Stimulated activated CD8-positive, alpha-beta memory T cell treated with anti-CD3 and anti-CD28 coated beads, Interleukin-2, amount 100 ng/mL, for 1 hour (primary cell): ENCODE results near the gene MAD1L1.

Source experiments
- DNase-seq, 2 donors: peaks; one replicate each; pipeline ENCODE4 v3.0.0-alpha.2; 2020; ENCODE audit warnings: low read depth in 2 of 2

Gene MAD1L1

DNA sequence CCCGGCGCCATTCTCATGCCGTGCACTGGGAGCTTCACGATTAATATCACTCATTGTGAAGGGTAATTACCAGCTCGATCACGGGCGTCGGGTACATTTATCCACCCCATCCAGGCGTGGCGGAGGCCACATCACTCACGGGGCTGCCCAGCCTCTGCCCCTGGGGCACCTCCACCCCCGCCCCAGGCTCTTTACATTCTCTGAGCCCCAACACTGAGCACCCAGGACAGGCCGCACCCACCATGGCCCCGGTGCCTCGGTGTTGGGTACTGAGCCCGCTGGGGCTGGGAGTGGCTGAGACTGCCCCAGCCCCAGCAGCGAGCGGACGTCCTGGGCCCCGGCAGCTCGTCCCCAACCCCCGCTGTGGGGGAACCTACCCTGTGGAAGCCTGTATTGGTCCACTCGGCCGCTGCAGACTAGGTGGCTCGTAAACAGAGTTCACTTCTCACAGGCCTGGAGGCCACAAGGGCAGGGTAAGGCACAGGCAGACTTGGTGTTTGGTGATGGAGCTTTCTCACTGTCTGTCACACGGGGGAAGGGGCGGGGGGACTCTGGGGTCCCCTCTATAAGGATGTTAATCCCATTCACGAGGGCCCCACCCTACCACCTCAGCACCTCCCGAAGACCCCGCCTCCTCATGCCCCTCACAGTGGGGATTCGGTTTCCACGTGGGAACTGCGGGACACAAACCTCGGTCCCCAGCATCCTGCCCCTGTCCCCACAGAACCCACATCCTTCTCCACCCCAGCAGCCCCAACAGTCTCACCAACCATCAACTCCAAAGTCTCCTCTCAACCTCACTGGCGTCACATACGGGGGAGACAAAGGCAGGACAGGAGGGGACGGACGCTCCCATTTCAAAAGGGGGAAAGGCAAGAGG is 378.5 kb downstream of the MAD1L1 start:
- DNase-seq = no peak

DNA sequence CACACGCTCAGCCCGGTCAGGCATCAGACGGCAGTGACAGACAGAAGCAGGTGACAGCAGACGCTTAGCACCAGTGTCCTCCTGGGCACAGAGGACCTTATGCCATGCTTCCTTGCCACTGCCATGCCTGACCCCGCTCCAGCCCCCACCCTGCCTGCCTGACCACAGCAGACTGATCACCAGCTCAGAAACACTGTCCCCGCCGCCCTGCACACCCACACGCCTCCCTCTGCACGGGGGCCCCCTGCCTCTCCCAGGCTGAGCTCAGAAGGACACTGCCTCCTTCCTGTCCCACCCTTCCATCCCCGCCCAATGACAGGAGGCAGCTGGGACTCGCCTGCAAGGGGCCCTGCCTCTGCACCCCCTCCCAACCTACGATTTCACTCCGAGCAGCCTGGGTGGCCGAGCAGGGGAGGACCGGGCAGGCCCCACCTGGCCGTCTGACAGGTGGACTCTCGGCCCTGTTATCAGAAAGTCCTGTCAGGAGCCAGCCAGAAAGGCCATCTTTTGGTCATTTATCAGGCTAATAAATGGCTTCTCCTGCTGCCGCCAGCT is 379.2 kb downstream of the MAD1L1 start:
- no peak for DNase-seq

DNA sequence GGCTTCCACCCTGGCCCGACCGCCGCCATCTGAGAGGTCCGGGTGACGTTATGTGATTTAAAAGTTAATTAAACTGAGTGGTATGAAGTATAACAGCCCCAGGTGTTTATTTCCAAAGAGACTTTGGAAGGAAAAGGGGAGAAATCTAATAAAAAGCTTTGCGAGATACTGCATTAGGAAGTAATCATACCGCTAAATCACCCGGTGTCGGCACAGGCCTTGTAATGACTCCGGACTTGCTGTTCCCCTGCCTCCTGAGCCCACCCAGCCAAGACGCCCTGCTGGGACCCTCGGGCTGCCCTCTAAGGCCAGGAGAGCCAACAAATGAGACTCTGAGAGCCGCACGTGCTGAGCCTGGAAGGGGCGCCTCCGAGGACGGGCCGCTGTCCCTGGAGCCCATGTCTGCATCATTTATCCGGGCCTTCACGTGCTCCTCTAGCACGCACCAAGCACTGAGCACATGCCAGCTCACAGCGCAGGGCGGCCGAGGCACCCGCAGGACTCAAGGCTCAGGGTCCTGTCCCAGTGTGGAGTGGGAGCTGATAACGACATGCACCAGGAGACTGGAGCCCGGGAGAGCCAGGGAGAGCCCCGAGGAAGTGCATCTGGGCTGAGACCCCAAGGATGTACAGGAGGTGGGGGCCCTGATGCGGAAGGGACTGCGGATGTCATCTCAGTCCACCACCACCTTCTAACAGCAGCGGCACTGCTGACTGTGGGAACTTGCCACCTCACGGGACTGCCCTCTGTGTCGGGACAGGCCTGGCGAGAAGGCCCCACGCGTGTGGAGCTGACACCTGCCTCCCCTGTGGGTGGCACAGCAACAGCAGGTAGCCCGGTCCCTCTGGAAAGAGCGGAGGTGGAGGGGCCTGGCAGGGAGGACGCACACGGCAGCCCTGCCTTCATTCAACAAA is 380.0 kb downstream of the MAD1L1 start:
- DNase-seq = no peak

DNA sequence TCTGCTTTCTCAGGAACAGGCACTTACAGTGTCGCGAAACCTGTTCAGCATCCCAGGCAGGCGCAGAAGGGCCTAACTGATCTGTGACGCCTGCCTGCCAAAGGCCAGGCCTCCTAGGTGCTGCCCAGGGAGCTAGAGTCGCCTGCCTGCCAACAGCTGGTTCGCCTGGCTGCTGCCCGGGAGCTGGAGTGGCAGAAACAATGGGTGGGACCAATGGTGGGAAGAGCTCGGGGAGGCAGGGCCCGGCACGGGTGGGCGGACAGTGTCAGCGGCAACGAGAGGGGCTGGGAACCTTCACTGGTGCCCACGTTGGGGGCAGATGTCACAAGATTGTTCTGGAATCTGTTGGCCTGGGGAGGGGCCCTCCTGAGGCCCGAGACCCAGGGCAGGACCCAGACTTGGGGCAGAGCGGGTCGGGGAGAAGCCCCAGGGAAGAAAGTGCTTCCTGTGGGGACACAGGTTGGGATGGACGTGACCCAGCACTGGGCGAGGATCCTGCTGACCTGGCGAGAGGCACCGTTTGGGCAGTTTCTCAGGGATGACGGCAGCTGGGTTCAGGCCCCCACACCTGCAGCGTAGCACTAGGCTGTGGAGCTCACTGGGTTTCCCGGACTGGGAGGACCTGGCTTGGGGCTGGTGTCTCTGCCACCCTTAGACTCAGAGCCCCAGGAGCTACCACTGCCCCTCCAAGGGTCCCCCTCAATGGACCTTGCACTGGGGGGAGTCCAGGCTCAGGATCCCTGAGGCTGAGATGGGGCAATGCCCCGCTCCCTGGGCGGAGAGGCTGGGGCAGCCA is 380.8 kb downstream of the MAD1L1 start:
- DNase-seq = no peak

DNA sequence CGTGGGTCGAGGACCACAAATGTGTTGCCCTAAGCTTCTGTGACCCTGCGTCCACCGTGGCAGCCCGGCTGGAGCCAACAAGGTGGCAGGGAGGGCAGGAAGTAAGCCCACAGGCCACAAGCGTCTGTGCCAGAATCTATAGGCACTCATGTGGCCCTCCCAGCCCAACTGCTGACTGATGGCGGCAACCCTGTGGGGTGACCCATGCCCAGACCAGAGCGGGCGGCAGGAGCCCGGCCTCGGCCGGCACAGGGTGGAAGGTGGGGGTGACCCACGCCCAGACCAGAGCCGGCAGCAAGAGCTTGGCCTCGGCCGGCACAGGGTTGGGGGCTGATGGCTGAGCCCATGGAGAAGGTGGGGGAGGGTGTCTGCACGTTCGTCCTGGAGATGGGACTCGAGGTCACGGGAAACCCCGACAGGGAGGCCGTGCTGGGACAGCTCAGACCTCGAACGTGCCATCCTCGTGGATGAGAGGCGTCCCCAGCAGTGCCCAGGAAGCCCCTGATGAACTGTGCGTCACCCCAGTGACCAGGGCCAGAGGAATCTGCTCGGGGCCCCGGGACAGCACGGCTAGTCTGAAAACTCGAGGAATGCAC is 381.7 kb downstream of the MAD1L1 start:
- no peak for DNase-seq

DNA sequence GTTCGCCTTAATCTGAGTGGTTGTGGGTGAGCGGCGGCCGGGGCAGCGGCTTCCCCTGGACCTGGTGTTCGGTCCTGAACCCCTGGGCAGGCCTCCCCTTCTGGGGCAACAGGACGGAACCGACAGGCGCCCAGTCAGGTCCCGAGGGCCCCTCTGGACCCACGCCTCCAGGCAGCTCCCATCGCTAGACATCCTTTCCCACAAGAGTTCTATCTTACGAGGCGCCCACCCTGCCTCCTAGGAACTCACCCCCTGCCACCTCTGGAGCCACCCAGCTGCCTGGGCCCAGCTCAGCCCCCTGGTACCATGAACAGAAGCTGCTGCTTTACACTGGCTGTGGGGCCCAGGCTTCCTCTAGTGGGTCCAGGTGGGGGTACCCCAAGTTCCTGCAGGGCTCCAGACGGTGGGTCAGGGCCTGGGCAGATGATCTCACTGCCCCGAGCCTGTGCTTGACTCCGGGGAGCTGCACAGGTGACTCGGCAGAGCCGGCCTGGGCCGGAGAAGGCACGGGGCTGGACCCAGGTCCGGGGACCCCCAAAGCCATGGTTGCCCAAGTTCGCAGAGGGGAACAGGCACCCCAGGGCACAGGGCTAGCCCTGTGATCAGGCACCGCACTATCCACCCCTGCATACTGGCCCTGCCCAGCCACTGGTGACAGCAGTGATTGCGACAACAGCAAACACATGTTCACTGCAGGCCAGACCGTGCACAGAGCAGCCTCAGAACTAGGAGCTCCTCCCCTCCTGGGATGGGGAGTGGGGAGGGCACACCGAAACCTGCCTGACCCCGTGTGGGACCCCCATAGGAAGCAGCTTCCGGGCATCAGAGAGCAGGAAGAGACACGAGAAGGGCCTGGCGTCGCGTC is 382.4 kb downstream of the MAD1L1 start:
- DNase-seq = no peak

DNA sequence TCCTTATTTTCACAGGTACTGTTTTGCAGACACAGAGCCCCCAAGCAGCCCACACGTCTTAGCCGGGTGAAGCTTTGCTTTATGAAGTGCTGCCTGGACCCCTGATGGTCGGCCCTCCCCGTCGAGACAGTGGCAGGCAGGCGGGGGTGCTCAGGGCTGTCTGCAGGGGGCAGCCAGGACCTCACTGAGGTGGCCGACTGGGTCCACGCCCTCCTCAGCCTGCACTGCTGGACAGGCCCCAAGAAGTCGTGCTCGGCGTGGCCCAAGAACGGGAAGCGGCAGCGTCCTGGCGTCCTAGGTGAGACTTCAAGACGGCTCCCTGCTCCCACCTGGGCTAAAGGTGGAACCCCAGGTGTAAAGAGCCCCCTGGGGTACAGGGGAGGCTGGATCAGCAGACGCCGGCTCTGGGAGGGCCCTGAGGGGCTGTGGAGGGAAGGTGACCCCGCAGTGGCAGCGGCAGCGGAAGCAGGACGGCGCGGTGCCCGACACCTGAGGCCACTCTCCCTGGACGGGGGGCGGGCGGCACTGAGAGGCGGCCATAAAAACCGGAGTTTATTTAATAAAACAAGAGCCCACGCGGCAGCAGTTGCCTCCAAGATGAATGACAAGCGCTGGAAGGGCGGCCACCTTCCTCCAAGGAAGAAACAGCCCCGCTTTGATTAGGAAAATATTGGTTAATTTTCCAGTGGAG is 383.2 kb downstream of the MAD1L1 start:
- DNase-seq = no peak

DNA sequence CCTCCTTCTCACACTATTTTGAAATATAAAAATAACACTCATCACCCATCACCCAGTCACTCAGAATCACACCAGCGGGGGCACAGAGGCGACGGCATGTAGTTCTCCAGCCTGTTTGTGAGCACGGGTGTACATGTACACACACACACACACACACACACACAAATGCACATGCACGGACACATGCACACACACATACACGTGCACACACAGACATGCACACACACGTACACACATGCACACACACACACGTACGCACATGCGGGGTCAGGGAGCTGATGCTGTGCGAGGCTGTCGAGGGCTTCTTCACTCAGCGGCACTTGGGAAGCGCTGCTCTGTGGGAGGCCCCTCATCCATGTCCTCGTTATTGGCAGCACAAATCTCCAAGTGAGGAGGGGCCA is 383.8 kb downstream of the MAD1L1 start:
- no peak for DNase-seq

DNA sequence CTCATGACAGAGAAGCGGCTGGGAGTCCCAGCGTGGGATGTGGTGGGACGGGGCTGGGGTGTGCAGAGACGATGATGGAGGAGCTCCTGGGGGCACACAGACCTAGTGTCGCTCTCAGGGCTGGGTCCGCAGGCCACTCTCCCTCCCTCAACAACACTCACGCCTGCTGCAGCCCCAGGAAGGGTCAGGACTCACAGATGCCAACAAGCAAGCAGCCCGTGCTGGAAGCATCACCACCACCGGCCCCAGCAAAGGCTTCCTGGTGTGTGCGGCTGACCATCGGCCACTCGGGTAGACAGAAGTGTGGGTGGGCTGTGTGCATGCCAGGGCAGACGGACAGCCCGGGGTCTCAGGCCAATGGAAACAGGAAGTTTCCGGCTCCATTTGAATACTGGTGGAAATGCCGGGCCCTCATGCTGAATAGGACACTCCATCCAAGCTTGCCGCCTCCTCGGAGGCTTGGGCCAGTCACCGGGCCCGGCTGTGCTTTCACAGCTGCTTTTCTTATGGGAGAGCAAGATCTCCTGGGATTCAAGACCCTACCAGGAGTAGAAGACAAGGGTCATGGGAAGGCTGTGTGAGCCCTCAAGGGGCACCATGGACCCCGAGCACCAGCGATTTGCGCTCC is 384.6 kb downstream of the MAD1L1 start:
- no peak for DNase-seq

DNA sequence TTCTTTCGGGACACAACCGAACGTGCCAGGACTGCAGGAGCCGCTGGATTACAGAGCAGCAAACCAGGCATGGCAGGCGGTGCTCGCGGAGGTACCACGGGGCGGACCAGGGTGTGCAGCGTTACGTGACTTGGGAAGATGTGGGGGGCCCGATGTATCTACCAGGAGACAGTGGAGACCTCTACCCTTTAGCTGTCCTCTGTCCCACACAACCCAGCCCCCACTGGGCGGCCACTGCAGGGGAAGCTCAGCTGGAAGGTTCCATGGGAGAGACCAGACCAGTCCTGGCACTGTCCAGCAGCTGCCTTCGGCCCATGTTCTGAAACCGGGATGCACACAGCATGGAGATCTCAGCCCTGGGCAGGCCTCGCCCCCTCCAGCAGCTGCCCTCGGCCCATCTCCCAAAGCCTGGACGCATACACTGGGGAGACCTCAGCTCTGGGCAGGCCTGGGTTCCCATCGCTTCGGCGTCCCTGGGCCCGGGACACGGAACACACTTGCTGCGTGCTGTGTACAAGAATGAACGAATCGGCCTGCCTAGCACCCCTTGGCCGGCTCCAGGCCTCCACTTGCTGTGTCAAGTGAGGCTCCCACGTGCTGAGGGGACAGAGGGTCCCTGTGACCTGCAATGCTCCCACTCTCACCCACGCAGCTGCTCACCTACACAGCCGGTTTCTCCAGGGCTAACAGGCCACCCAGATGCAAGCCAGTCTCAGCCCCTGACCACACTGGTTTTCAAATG is 385.3 kb downstream of the MAD1L1 start:
- DNase-seq = no peak

DNA sequence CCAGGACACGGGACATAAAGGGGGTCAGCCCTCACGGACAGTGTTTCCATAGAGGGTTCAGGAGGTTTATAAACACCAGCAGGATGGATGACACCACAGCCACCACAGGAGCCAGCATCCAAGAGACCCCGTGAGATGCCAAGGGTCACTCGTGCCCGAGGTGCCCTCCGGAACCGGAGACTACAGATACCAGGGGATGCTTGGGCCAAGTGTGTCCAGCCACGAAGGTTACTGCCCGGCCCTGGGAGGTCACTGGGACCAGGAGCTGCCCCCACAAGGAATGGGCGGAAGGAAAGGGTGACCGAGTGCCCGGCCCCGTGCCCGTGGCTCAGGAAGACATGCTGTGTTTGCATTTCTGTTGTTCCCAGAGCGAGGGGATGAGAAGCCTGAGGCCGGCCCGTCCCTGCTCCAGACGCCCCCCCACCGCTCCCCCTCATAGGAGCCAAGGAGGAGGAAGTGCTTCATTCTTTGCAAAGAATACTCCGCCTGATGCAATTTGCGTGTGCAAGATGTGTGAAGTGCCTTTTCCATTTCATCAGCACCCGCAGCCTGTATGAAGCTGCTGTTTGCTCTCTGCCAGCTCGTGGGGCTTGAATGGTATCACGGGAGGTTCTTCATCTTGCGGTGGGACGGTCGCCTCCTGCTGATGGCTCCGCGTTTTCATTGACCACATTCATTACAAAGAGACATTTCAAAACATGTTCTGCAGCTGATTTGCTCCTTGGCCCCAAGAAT is 386.2 kb downstream of the MAD1L1 start:
- DNase-seq = no peak

DNA sequence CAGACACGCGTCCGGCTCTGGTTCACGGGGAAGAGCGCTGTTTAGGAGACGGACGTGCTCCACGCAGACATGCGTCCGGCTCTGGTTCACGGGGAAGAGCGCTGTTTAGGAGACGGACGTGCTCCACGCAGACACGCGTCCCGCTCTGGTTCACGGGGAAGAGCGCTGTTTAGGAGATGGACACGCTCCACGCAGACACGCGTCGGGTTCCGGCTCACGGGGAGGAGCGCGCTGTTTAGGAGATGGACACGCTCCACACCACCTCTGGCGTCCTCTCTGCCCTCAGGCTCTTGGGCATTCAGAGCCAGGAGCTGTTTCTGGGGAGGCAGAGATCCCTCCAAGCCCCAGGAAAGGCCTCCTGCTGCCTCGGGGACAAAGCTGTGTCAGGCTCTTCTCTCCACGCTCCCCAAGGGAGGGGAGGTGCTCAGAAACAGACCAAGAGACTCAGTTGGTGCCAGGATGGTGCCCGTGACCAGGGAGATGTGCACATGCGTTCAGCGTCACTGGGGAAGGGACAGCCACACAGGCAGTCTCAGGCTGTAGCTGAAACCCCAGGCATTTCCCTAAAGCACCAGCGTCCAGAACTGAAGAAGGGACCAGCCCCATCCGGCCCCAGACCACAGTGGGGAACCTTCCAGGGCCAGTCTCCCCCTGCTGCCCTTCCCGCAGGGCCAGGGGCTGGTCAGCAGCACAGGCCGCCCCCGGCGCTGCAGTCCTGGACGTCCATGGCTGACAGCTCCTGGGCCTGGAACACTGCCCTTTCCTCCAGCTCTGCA is 387.0 kb downstream of the MAD1L1 start:
- no peak for DNase-seq

DNA sequence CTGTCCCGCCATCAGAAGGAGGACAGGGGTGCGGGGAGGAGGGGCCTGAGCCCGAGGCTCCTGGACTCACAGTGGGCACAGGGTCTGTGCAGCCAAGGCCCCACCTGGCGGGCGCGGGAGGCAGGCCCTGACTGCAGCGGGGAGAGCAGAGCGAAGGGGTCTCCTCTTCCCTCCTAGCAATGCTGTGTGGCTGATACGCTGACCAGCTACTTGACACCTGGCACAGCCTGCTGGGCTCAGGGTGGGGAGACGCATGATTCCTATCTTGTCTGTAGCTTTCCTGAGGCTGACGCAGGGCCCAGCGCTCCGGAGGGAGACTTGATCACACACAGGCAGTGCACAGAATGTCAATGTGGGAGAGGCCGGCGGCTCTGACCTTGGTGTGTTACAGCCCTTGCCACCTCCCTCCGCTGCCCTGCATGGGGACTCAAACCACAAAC is 387.8 kb downstream of the MAD1L1 start:
- no peak for DNase-seq

DNA sequence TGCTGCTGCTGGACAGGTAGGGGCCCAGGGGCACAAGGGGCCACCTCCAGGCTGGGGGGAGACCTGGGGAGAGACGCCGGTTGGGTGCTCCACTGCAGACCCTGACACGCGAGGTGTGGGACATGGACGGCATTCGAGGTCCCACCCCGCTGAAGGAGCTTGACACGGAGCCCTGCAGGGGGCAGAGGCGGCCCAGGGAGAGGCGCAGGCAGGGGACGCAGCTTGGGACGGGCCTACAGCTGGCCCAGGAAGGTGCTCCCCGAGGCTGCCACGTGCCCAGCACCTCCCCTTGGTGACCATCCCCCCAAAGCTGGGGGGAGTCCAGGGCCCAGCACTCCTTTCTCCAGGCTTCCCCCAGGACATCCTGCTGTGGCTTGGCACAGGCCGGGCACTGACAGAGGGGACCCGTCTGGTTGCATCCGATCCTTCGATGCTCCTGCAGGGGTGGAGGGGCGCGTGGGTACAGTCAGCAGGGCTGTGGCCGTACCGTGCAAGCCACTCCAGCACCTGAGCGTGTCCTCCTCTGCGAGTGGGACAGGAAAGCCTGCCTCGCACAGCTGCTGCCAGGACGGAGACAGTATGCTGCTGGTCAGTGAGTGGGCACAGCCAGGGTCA is 388.3 kb downstream of the MAD1L1 start:
- DNase-seq = no peak

DNA sequence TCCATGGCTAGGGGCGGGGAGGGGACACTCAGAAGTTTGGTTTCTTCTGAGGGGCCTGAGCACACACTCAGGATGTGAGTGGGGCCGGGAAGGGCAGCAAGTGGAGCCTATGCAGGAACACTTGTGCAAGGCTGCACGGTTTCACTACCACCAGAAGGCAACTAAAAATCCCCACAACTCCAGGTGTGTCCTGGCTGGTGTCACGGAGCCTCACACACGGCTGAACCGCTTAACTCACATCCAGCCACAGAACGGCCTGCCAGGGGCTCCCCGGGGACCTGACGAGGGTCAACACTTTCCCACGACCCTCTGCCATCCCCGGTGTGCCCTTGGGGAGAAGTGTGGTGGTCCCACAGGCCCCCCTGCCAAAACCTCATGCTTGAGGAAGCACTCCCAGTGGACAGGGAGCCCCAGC is 388.8 kb downstream of the MAD1L1 start:
- DNase-seq = no peak

DNA sequence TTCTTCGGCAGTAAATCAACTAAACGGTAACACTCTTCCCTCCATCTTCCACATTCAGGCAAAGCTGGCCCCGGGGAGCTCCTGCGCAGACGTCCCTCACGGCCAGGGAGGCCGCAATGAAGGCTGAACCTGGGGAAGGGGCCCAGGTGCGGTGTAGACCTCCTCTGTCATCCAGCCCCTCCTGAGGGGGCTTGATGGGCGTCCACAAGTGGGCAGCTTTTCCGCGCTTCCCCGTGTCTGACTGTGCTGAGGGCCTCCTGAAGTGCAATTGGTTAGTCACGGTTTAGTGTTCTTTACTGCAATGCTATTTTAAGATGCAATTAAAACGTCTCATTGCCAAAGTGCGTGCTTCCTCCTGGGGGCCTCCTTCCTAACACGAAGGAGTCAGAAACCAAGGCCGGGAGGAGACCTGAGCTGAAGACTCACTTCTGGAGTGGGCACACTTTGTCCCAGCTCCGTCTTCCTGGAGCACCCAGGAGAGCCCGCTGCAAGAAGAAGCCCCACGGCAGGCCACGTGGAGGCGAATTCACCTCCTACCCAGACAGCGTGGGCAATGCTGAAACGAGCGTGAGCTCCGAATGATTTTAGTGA is 389.4 kb downstream of the MAD1L1 start:
- no peak for DNase-seq
